Inflammatory macrophage (primary cell): Measurements from ENCODE around the gene TBL1XR1.
"Not testable (repeated sequence)": the region's sequence is repeated elsewhere in the genome, so short reads cannot be mapped to it uniquely, and the experiment has no call there.

Source experiments
- DNase-seq, 2 donors: peaks; one replicate each; pipeline ENCODE4 v3.0.0-alpha.2; 2020 to 2022

The TBL1XR1 gene

DNA sequence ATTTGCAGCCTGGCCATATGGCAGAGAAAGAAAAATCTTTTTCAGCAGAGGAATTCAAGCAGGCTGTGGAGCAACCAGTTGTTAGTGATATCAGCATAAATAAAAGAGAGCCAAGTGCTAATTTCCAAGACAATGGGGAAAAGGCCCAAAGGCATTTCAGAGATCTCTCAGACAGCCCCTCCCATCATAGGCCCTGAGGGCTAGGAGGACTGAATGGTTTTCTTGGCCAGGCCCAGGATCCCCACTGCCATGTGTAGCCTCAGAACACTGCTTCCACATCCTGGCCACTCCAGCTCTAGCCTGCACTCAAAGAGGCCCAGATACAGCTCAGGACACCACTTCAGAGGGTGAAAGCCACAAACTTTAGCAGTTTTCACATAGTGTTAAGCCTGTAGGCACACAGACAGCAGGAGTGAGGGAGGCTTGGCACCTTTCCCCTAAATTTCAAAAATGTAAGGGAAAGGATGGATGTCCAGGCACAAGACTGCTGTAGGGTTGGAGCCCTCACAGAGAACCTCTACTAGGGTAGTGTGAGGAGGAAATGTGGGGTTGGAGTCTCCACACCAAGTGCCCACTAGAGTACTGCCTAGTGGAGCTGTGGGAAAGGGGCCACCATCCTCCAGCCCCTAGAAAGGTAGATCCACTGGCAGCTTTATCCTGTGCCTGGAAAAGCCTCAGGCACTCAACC, 191.4 kb downstream of the TBL1XR1 start:
- peak in 1 of 2 donors; percentile 1 for DNase-seq

DNA sequence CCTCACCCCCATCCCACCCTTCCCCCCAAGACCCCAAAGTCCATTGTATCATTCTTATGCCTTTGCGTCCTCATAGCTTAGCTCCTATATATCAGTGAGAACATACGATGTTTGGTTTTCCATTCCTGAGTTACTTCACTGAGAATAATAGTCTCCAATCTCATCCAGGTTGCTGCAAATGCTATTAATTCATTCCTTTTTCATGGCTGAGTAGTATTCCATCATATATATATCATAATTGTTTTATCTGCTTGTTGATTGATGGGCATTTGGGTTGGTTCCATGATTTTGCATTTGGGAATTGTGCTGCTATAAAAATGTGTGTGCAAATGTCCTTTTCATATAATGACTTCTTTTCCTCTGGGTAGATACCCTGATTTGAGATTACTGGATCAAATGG, 197.1 kb downstream of the TBL1XR1 start:
- not testable (repeated sequence) for DNase-seq

DNA sequence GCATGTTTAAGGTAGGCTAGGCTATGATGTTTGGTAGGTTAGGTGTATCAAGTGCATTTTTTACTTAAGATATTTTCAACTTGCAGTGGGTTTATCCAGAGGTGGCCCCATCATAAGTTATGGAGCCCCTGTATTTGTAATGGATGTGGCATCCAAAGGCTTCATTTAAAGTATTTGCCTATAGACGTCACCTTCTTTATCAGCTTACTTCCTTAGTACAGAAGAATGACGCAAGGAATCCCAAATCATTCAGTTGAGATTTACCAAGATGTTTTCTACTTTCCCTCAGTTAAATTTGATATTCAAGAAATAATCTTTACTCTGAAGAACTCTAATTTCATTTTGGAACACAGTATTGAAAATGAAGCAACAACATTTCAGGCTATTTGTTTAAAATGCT, 201.3 kb downstream of the TBL1XR1 start:
- no peak for DNase-seq

DNA sequence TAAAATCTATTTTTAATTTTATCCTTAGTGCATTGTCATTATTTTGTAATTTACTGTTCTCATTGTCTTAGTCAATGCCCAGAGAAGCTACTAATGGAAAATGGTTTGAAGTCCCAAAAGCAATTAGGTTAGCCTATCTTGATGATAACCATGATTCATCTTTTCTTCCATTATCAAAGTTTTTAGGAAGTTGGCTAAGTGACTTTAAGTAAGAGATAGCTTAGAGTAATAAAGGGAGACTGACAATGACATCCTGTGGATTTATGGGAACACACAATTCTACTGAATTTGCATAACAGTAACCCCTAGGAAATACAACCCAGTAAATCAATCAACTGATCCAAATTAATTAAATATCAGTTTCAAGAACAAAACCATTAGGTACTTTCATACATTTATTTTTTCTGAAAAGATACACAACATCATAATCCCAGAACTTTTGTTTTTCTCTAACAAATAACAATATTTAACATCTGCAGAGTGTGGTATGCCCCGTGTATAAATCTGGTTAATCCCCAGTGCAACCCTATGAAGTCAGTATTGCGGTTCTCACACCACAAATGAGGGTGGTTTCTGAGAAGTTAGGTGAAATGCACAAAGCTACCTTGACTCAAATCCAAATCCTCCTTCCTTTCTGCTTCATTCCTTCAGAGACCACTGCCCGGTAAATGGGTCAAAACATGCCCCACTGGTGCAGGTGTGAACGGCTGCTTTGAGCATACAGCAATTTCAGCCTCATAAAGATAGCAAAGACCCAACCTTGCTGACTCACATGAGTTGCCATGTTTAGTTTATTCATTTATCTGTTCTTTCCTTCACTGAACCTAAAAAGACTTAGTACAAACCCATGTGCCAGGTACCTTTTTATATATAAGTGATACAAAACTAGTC, 202.1 kb downstream of the TBL1XR1 start:
- DNase-seq = no peak

DNA sequence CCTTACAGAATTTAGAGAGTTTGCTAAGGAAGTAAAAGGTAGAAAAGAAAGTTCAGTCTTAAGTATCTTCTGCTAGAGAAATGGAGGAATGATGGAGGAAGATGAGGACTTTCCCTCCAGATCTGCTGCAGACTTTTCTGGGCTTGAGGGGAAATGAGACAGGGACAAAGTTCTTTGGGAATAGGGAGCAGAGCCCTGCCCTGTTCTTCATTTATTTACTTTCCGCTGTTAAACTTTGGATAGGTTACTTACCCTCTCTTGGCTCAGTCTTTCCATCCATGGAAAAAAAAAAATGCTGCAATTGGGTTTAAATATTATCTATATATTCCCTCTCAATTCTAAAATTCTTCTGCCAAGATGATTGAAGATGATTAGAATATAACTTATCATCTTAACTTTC, 202.9 kb downstream of the TBL1XR1 start:
- no peak for DNase-seq

DNA sequence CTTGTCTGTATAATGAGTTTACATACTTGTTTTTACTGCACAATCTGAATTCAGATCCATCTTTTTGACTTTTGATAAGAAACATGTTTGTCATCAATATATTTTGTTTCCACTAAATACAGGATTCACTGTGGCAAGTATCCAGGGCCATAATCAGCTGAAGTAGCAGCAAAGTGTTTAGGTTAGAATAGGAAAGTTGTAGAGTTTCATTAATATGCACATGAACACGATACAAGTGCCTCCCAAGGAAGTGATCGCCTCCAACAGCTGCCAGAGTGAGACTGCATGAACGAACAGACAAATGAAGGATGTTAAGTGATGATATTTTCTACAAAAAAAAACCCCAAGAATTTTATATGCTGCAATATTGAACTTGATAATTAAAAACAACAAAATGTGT, 204.3 kb downstream of the TBL1XR1 start:
- no peak for DNase-seq

DNA sequence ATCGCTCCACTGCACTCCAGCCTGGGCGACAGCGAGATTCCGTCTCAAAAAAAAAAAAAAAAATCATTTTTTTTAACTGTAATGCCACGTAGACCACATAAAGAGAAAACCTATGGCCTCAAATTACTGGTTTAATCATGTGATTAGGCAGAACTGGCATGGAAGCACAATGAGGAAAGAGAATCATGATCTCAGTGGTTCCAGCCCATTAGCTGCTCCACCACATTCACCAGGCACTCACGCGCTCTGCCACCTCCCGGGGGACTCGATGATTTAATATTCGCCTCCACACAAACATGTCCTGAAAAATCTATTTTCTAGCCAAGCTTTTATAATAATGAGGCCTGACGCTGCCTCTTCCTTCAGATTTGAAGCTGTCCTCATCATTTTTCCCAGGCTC, 204.7 kb downstream of the TBL1XR1 start:
- no peak for DNase-seq

DNA sequence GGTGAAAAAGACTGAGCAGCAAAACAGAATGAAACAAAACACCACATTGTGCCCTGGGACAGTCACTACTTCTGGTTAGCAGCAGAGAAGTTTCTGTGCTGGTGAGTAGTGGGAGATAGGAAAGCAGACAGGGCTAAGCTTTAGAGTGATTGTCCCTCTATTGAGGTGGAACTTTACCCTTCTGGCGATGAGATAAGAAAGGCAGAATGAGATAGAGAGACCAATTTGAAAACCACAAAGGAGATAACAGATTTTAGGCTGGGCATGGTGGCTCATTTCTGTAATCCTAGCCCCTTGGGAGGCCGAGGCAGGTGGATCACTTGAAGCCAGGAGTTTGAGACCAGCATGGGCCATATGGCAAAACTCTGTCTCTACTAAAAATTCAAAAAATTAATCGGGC, 208.5 kb downstream of the TBL1XR1 start:
- no peak for DNase-seq

DNA sequence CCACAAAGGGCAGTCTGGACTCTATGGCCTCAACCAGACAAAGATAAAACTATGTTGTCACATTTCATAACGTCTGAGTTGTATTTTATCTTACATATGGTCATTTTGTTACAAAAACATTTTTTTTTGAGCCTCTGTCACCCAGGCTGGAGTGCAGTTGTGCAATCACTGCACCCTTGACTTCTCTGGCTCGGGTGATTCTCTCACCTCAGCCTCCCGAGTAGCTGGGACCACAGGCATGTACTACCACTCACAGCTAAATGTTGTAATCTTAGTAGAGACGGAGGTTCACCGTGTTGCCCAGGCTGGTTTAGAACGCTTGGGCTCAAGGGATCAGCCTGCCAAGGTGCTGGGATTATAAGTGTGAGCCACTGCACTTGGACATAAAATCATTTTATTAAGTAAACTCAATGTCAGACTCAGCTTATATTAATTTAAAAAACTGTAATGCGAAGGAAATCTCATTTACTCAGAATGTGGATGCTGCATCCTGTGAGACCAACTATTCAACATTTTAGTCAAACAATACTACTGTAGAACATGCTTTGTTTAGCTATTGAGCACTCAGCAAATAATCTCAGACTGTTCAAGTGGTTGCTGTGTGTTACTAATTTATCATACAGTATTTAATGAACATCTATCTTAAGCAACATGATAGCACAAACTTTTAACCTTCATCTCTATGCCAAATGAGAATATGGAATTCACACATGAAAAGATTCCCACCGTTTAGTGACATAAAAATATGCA, 209.2 kb downstream of the TBL1XR1 start:
- no peak for DNase-seq

DNA sequence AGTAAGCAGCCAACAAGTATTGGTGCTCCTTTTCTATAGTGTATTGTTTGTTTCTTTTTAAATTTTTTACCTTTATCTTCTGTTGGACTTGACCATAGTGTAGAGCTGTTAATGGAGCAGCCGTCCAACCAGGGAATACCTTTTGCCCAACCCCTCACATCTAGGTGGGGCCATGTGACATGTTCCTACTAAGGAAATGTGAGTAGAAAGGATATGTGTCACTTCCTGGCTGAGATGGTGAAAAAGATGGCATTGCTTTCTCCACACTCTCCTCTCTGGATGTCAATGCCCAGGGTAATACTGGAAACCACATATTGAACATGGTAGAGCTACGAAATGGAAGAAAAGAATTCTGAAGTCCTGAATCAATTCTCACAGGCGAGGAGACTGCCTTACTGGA, 218.8 kb downstream of the TBL1XR1 start:
- no peak for DNase-seq

DNA sequence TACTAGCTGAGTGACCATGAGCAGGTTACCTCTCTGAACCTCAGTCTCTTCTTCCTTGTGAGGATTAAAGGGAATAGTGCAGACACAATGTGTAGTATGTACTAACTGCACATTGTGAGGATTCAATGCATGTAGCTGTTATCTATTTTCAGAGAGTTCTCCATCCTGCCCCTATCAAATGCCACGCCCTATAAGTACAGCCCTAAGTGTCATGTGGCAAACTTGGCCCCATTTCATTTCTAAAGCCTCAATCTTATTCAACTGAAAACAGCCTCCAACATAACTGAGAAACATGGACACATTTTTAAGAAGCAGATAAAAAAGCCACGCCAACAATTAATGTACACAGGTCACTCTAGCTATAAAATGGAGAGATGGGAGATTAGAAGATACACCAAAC, 220.0 kb downstream of the TBL1XR1 start:
- no peak for DNase-seq

DNA sequence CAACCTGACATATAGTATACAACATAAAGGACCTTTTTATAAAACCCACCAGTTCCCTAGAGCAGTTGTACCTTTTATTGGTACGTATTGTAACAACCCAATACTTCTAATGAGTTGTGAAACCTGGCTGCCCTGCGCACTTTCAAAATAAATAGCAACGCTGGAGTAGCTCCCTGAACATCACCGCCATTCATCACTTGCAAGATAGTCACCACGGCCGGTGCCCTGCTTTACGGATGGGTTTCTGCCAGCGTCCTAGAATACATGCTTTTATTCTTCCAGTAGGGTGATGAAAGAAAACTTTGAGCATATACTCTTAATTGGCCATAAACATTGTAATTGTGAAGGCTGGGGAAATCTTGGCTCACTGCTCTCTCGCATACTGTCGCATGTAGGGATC, 220.7 kb downstream of the TBL1XR1 start:
- DNase-seq = no peak

DNA sequence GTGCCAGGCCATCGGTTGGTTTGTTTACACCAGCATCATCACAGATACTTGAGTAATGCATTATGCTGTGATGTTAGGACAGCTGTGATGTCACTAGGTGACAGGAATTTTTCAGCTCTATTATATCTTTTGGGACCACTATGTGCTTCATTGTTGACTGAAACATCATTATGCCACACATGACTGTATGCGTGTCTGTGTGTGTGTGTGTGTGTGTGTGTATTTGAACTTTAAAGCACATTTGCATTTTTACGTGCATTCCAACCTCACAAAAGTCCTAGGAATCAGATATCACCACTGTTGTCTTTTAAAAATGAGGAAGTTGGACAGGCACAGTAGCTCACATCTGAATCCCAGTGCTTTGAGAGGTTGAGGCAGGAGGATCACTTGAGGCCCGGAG, 223.0 kb downstream of the TBL1XR1 start:
- DNase-seq = no peak

DNA sequence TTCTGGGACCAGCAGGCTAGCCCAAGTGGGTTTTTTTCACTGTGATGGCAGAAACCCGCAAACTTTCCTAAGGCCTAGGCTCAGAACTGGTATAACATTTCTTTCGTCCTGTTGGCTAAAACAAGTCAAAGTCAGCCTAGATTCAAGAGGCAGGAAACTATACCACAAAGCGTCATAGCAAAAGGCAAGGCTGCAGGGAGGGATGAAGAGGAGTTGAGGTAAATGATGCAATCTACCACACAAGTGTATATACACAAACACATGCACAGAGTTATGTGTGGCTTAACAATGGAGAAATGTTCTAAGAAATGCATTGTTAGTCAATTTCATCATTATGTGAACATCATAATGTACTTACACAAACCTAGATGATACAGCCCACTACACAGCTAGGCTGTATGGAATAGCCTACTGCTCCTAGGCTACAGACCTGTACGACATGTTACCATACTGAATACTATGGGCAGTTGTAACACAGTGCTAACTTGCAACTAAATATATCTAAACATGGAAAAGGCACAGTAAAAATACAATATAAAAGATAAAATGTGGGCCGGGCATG, 225.6 kb downstream of the TBL1XR1 start:
- no peak for DNase-seq

DNA sequence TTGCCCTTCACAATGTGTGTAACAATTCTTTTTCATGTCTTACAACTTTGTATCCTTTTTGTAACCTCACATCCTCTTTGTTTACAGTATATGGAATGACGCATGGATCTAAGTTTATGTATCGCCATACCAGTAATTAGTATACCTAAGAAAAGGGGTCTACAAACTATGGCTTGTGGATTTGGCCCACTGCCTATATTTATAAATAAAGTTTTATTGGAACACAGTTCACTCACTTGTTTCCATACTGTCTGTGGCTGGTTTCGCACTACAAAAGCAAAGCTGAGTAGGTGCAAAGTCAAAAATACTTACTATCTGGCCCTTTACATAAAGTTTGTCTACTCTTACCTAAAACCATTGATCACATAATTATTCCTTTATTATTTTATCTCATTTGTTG, 226.5 kb downstream of the TBL1XR1 start:
- no peak for DNase-seq

DNA sequence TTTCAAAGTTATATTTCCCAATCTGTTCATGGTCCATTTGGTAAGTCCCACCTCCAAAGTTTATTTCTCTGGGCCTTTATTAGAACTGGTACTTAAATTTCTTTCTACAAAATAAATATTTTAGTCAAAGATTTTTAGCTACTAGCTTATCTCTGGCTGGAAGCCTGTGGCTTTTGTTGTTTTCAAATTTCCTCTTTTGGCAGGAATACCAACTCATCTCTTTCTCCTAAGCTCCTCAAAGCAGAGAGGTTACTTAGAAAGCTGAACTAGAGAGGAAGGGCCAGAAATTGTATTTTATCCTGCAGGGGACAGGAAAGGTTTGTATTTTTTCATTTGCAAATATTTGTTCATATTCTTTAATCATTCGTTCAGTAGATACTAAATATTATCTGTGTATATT, 227.8 kb downstream of the TBL1XR1 start:
- no peak for DNase-seq
